GM12878 (cell line): ENCODE measurements around the gene AFTPH. TPM values are rescaled to one million over a fixed set of nuclear protein-coding genes. Genes with fewer than 3 reads are reported as not detected.

ENCODE experiments used
- ATAC-seq: fragments of 200-7000 bp; cut with Tn5 transposase; 3 replicates; pipeline ENCODE4 v1.9.1; 2020; ENCODE audit warnings: mild to moderate bottlenecking, moderate library complexity
- BruUV-seq: library from RNA; stranded (reverse); fragments of 400-500 nt; replicated peaks from 2 replicates; lab custom pipeline; 2021; lab: Mats Ljungman, UMichigan
- CTCF ChIA-PET: fragments of 300-600 bp; sonication (Branson Sonifier 250); formaldehyde crosslinking; extraction: SDS; loops from one replicate; lab custom pipeline; 2021; ENCODE audit warnings: inconsistent platforms; lab: Yijun Ruan, JAX
- POLR2A ChIA-PET: fragments of 350-600 bp; formaldehyde crosslinking; extraction: SDS; loops from one replicate; lab custom pipeline; 2021; ENCODE audit warnings: inconsistent platforms; lab: Charles Lee
- RAD21 ChIA-PET: fragments of 300-600 bp; sonication (Branson Sonifier 250); formaldehyde crosslinking; loops from one replicate; lab custom pipeline; 2023; ENCODE audit warnings: antibody characterized with exemption; ENCODE audit not compliant: unreplicated experiment; lab: Charles Lee
- SMC1A ChIA-PET: fragments of 300-600 bp; sonication (Branson Sonifier 250); formaldehyde crosslinking; loops from one replicate; lab custom pipeline; 2023; ENCODE audit not compliant: unreplicated experiment, uncharacterized antibody; lab: Charles Lee
- DNase-seq: peaks from one replicate; pipeline ENCODE4 v3.0.0-alpha.2; 2011; ENCODE audit warnings: low read depth, low spot score
- FAIRE-seq: peaks from 3 replicates; lab custom pipeline; 2011; peaks lifted over from hg19 to GRCh38; lab: Jason Lieb, UNC
- H2AFZ ChIP-seq: 2 replicates; pipeline ENCODE4 v1.6.0; 2011; ENCODE audit warnings: low read depth, low read length, control low read depth; ENCODE audit not compliant: control insufficient read depth
- H3K27ac ChIP-seq: 2 replicates; pipeline ENCODE4 v1.5.1; 2011; ENCODE audit warnings: control low read depth; ENCODE audit not compliant: control insufficient read depth, insufficient read depth
- H3K27me3 ChIP-seq, 2 experiments: replicated peaks in 1 of 2; 2 replicates each; pipeline versions ENCODE4 v1.6.0 to v1.6.1; 2011; ENCODE audit warnings: low read length in 1 of 2; ENCODE audit not compliant: control insufficient read depth in 2 of 2, insufficient read depth in 2 of 2
- H3K36me3 ChIP-seq, 2 experiments: 2 replicates each; pipeline ENCODE4 v1.5.1; 2011; ENCODE audit warnings: low read length in 1 of 2; ENCODE audit not compliant: control insufficient read depth in 2 of 2, insufficient read depth in 2 of 2
- H3K4me1 ChIP-seq: 2 replicates; pipeline ENCODE4 v1.6.1; 2011; ENCODE audit warnings: mild to moderate bottlenecking, low read length, moderate library complexity, mixed read lengths; ENCODE audit not compliant: control insufficient read depth, insufficient read depth
- H3K4me2 ChIP-seq: 2 replicates; pipeline ENCODE4 v1.6.0; 2011; ENCODE audit warnings: control low read depth; ENCODE audit not compliant: control insufficient read depth, insufficient read depth
- H3K4me3 ChIP-seq: fragments of 200-600 bp; sonication (generic); 2 replicates; pipeline ENCODE4 v1.5.1; 2016
- H3K79me2 ChIP-seq: 2 replicates; pipeline ENCODE4 v1.6.0; 2011; ENCODE audit warnings: low read length; ENCODE audit not compliant: control insufficient read depth, insufficient read depth
- H3K9ac ChIP-seq: 2 replicates; pipeline ENCODE4 v1.8.0; 2011; ENCODE audit warnings: low read length, control low read depth, mixed read lengths; ENCODE audit not compliant: control insufficient read depth, insufficient read depth
- H3K9me3 ChIP-seq: replicated peaks from 3 replicates; pipeline ENCODE4 v1.5.1; 2011; ENCODE audit warnings: mild to moderate bottlenecking, low read length; ENCODE audit not compliant: control insufficient read depth, insufficient read depth
- H4K20me1 ChIP-seq: 2 replicates; pipeline ENCODE4 v1.6.0; 2011; ENCODE audit not compliant: control insufficient read depth, insufficient read depth
- JUNB ChIP-seq: IDR thresholded peaks from 2 replicates; pipeline ENCODE4 v1.6.1; 2016; ENCODE audit warnings: antibody characterized with exemption, mild to moderate bottlenecking
- KAT2A ChIP-seq: conservative IDR thresholded peaks from 2 replicates; pipeline ENCODE4 v1.6.1; 2011; ENCODE audit warnings: low read depth, low read length; ENCODE audit not compliant: control insufficient read depth
- MEF2A ChIP-seq: IDR thresholded peaks from 2 replicates; pipeline ENCODE4 v1.6.1; 2011; ENCODE audit warnings: low read depth, mild to moderate bottlenecking, low read length, moderate library complexity; ENCODE audit not compliant: insufficient read depth
- NR2C2 ChIP-seq: IDR thresholded peaks from 2 replicates; pipeline ENCODE4 v1.6.1; 2011; ENCODE audit warnings: borderline replicate concordance, low read depth; ENCODE audit not compliant: control insufficient read depth, insufficient read length
- PBX3 ChIP-seq: IDR thresholded peaks from 2 replicates; pipeline ENCODE4 v1.6.1; 2011; ENCODE audit warnings: mild to moderate bottlenecking, low read depth, low read length, moderate library complexity; ENCODE audit not compliant: insufficient replicate concordance
- SKIL ChIP-seq: fragments of 450-650 bp; IDR thresholded peaks from 2 replicates; pipeline ENCODE4 v1.6.1; 2017; ENCODE audit warnings: mild to moderate bottlenecking, low read depth, inconsistent platforms; ENCODE audit not compliant: poor library complexity, severe bottlenecking
- SMAD1 ChIP-seq: fragments of 450-650 bp; IDR thresholded peaks from 2 replicates; pipeline ENCODE4 v1.6.1; 2018; ENCODE audit warnings: mild to moderate bottlenecking, low read depth; ENCODE audit not compliant: partially characterized antibody
- SP1 ChIP-seq: IDR thresholded peaks from one replicate; pipeline ENCODE4 v1.6.1; 2011; ENCODE audit warnings: low read depth, low read length
- STAT3 ChIP-seq: IDR thresholded peaks from 2 replicates; pipeline ENCODE4 v1.6.1; 2011; ENCODE audit warnings: low read depth, low read length, improper control_type of control experiment
- SUPT20H ChIP-seq: IDR thresholded peaks from 2 replicates; pipeline ENCODE4 v1.6.1; 2011; ENCODE audit warnings: low read depth, mild to moderate bottlenecking, low read length, moderate library complexity, borderline replicate concordance; ENCODE audit not compliant: control insufficient read depth
- ZBED1 ChIP-seq: IDR thresholded peaks from 2 replicates; pipeline ENCODE4 v1.6.1; 2016; ENCODE audit warnings: borderline replicate concordance
- WGBS: methylation state at CpG from one replicate; pipeline ENCODE4 v1.1.6; 2016; ENCODE audit warnings: low lambda C conversion rate; ENCODE audit not compliant: insufficient replicate concordance, insufficient coverage; ENCODE audit errors: missing lambda C conversion rate; 5-methylcytosine and 5-hydroxymethylcytosine counted together
- in situ Hi-C: fragments of 300-500 bp; cut with MboI; formaldehyde crosslinking; loops from 9 replicates; pipeline ENCODE4 v1.14.3; 2018; ENCODE audit warnings: mixed read lengths
- intact Hi-C: fragments of 100-400 bp; cut with micrococcal nuclease; formaldehyde crosslinking; loops from one replicate; pipeline ENCODE4 v1.14.2; 2022; ENCODE audit not compliant: unreplicated experiment
- polyA plus RNA-seq, 11 experiments: library from polyadenylated mRNA; depleted of rRNA in 4 of 11; unstranded in 6 of 11; stranded (reverse) in 5 of 11; fragments of >200 nt; fragmentation: Nextera tagmentation in 4 of 11; fragmentation: Illumina TruSeq in 1 of 11; extraction: Ambion mirVana in 4 of 11; extraction: Trizol in 1 of 11; gene quantifications; 1 replicate in 1 of 11; 2 replicates in 10 of 11; pipeline versions ENCODE4 v1.2.1 to v1.2.3, GENCODE V29; 2011 to 2016; ENCODE audit warnings: inconsistent platforms in 2 of 11, missing spikeins in 2 of 11, low read depth in 1 of 11
- total RNA-seq, 4 experiments: library from RNA; depleted of rRNA in 3 of 4; stranded (reverse); fragments of >200 nt in 3 of 4; fragmentation: Illumina TruSeq in 1 of 4; extraction: Trizol in 1 of 4; gene quantifications; 2 replicates each; pipeline versions ENCODE4 v1.2.1 to v1.2.3, GENCODE V29; 2013 to 2021

Gene AFTPH
- total and polyA plus RNA-seq, 10 of the 15 experiments (the other 5 are each of a cell fraction or from before 2014, with no cell fraction given) = 25.6 to 77.3 (median 39.5) TPM

GRCh38 chr2:64551851-64552250 is 27.7 kb downstream of the AFTPH start:
- peaks cover 5% of the 10 kb centered on the region for H3K4me1 ChIP-seq

GRCh38 chr2:64554117-64554516 is 30.0 kb downstream of the AFTPH start:
- Histone ChIP-seq H3K9me3 (no peaks in the 10 kb centered on the region), H2AFZ (no peak overlapping the region), H3K4me1 (peaks cover 5% of the 10 kb centered on the region), H4K20me1 (no peaks in the 10 kb centered on the region), H3K79me2 (peaks cover 33% of the 10 kb centered on the region), H3K9ac (no peak overlapping the region), H3K27me3 (no peaks in the 10 kb centered on the region), H3K4me2 (no peak overlapping the region), H3K36me3 (peaks cover 0 to 9% of the 10 kb centered on the region in 2 experiments; a peak in 3 of 4 replicates), H3K27ac (no peak overlapping the region), H3K4me3 (no peak overlapping the region)
- ChIA-PET RAD21 (interaction anchor here (0.6 to 1.9 kb wide), 10 partner anchors 8 to 310 kb away, joined by 3 to 12 read pairs (median 3); partner anchors contain the start of gene AFTPH), POLR2A (interaction anchor here (0.6 to 0.9 kb wide), 3 partner anchors 15 to 53 kb away, joined by 3 read pairs; no protein-coding TSS in a partner anchor), SMC1A (interaction anchor here (0.7 to 2.0 kb wide), 11 partner anchors 9 to 235 kb away, joined by 3 to 16 read pairs (median 4); partner anchors contain the start of gene AFTPH), CTCF (interaction anchor here (0.6 to 6.1 kb wide), 16 partner anchors 7 to 463 kb away, joined by 3 to 29 read pairs (median 4); partner anchors contain the start of gene AFTPH)
- in situ Hi-C loops = no loop called here
- no peak for DNase-seq
- no peak for FAIRE-seq
- intact Hi-C loops = loop anchor here (2.0 kb wide), 1 partner anchor 15 kb away; no protein-coding TSS in a partner anchor
- peak; percentile 61 for ATAC-seq
- TF ChIP-seq NR2C2 (no peak), SUPT20H (no peak), JUNB (no peak), SP1 (no peak), ZBED1 (no peak), SMAD1 (no peak), STAT3 (no peak), PBX3 (no peak), SKIL (no peak)
- BruUV-seq = no TSS peak

More at GRCh38 chr2:64551851-64552250, 27.7 kb downstream of the AFTPH start:
- Histone ChIP-seq H3K27ac (no peak overlapping the region), H3K9ac (no peak overlapping the region), H3K9me3 (no peaks in the 10 kb centered on the region), H3K4me2 (no peak overlapping the region), H3K4me3 (no peak overlapping the region)
- ChIA-PET RAD21 (no interaction called here), POLR2A (interaction anchor here (1.3 kb wide), 1 partner anchor 15 kb away, joined by 4 read pairs; no protein-coding TSS in a partner anchor), SMC1A (interaction anchor here (0.7 to 1.6 kb wide), 8 partner anchors 9 to 221 kb away, joined by 3 to 6 read pairs (median 4); partner anchors contain the start of gene AFTPH), CTCF (interaction anchor here (1.3 to 6.1 kb wide), 5 partner anchors 10 to 31 kb away, joined by 5 to 29 read pairs (median 10); partner anchors contain the start of gene AFTPH)
- intact Hi-C loops = no loop called here
- no peak for TF ChIP-seq MEF2A
- TF ChIP-seq KAT2A = no peak
- TF ChIP-seq, all 136 proteins: peak for 0
- H3K27me3 ChIP-seq = no peaks in the 10 kb centered on the region
- DNase-seq (no peak), ATAC-seq (no peak), FAIRE-seq (no peak)
- no peak overlapping the region for H2AFZ ChIP-seq
- peaks cover 0 to 9% of the 10 kb centered on the region in 2 experiments; a peak in 3 of 4 replicates for H3K36me3 ChIP-seq
- H4K20me1 ChIP-seq = no peaks in the 10 kb centered on the region
- in situ Hi-C loops = no loop called here
- H3K79me2 ChIP-seq = peaks cover 48% of the 10 kb centered on the region
- WGBS = 95% methylated on average over 1 of the region's 1 CpG
- no TSS peak for BruUV-seq
